Lung (tissue), 12 donors: ENCODE data around the gene FOXN3. TPM values are rescaled to one million over a fixed set of nuclear protein-coding genes. Genes with fewer than 3 reads are reported as not detected.
A peak's percentile ranks its signal among the peaks of the same experiment; 100 is the strongest.
"Not testable (repeated sequence)": the region's sequence is repeated elsewhere in the genome, so short reads cannot be mapped to it uniquely, and the experiment has no call there.

ENCODE experiments used
- ATAC-seq: fragments of 200-7000 bp; cut with Tn5 transposase; one replicate; pipeline ENCODE4 v1.9.1; 2020; ENCODE audit warnings: moderate number of reproducible peaks; ENCODE audit not compliant: insufficient read depth, low FRiP score
- DNase-seq, 3 donors: peaks; one replicate each; pipeline ENCODE4 v3.0.0-alpha.2; 2013 to 2017
- H3K27ac ChIP-seq, 2 donors: one replicate each; pipeline ENCODE4 v1.5.1; 2013; ENCODE audit warnings: mild to moderate bottlenecking in 2 of 2, moderate library complexity in 2 of 2, control low read depth in 1 of 2, inconsistent platforms in 1 of 2, low read depth in 1 of 2, low read length in 1 of 2
- H3K27me3 ChIP-seq, 3 donors: one replicate each; pipeline ENCODE4 v1.5.1; 2013; ENCODE audit warnings: low read length in 2 of 3; ENCODE audit not compliant: control insufficient read depth in 3 of 3, insufficient read depth in 3 of 3
- H3K36me3 ChIP-seq, 4 donors: one replicate each; pipeline ENCODE4 v1.5.1; 2013; ENCODE audit warnings: low read length in 4 of 4, mild to moderate bottlenecking in 1 of 4, moderate library complexity in 1 of 4; ENCODE audit not compliant: control insufficient read depth in 4 of 4, insufficient read depth in 4 of 4
- H3K4me1 ChIP-seq, 5 donors: one replicate each; pipeline ENCODE4 v1.5.1; 2013; ENCODE audit warnings: low read length in 5 of 5, mild to moderate bottlenecking in 2 of 5, moderate library complexity in 1 of 5; ENCODE audit not compliant: control insufficient read depth in 5 of 5, insufficient read depth in 5 of 5
- H3K4me3 ChIP-seq: one replicate; pipeline ENCODE4 v1.5.1; 2013; ENCODE audit warnings: mild to moderate bottlenecking, control low read depth, moderate library complexity
- H3K9ac ChIP-seq, 2 donors: one replicate each; pipeline ENCODE4 v1.5.1; 2013; ENCODE audit warnings: low read length in 2 of 2, control low read depth in 1 of 2; ENCODE audit not compliant: insufficient read depth in 1 of 2
- H3K9me3 ChIP-seq, 4 donors: one replicate each; pipeline ENCODE4 v1.5.1; 2013; ENCODE audit warnings: low read length in 3 of 4, mild to moderate bottlenecking in 1 of 4, moderate library complexity in 1 of 4; ENCODE audit not compliant: control insufficient read depth in 4 of 4, insufficient read depth in 3 of 4
- CTCF ChIP-seq: IDR thresholded peaks from 2 replicates; pipeline ENCODE4 v1.5.1; 2012; ENCODE audit warnings: mild to moderate bottlenecking; ENCODE audit errors: control extremely low read depth, extremely low read depth
- WGBS, 2 donors: extraction: QIAGEN DNeasy Blood & Tissue Kit; methylation state at CpG; one replicate each; pipeline ENCODE4 v1.1.7; 2013; 5-methylcytosine and 5-hydroxymethylcytosine counted together
- polyA plus RNA-seq, 2 donors: library from polyadenylated mRNA; stranded (reverse); fragments of 200-250 nt; gene quantifications; one replicate each; pipeline ENCODE4 v1.2.1, GENCODE V29; 2013
- total RNA-seq, 2 donors: library from RNA; depleted of rRNA in 1 of 2; stranded (reverse); fragments of >200 nt in 1 of 2; gene quantifications; one replicate each; pipeline ENCODE4 v1.2.1, GENCODE V29; 2014 to 2021
- donor health status: control.
- donor health status: control.
- donor health status: Bipolar disorder and iron deficiency.
- donor health status: healthy.
- donor health status: DM: yes; HTN: yes; CAD: no.

Gene FOXN3
- total and polyA plus RNA-seq, 4 donors = 12.7 to 69.7 (median 34.9) TPM

GRCh38 chr14:89252887-89253532, 164.0 kb downstream of the FOXN3 start:
- peaks cover 0 to 14% (median 7%) of the 10 kb centered on the region in 5 donors for H3K4me1 ChIP-seq
- H3K9me3 ChIP-seq = no peaks in the 10 kb centered on the region
- TF ChIP-seq CTCF = no peak
- DNase-seq (peak in 1 of 3 donors; percentile 35), ATAC-seq (no peak)
- WGBS, 2 donors = 78% methylated on average over 15 of the region's 15 CpGs
- H3K36me3 ChIP-seq = peaks cover 0 to 3% (median 1%) of the 10 kb centered on the region in 4 donors
- no peaks in the 10 kb centered on the region for H3K27me3 ChIP-seq
- no peak overlapping the region for H3K4me3 ChIP-seq
- H3K27ac ChIP-seq = no peak overlapping the region
- no peak overlapping the region for H3K9ac ChIP-seq

DNA sequence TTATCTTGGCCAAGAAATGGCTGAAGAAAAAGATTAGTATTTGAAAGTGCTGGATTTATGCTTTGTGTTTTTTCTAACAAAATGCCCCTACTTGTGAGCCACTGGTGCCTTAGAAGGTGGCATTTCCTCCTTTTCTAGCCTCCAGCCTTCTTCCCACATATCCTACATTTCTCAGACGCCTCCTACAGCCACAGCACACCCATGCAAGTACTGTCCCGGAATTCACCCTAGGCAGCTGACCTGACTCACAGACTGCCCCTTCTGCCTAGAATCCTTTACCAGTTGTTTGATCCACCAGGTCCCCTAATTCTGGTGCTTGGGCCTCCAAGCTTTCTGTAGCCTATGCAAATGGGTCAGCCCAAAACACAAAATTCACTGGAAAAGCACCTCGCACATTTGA, 166.0 kb downstream of the FOXN3 start:
- Histone ChIP-seq H3K4me3 (no peak overlapping the region), H3K27me3 (no peaks in the 10 kb centered on the region), H3K4me1 (peaks cover 0 to 14% (median 5%) of the 10 kb centered on the region in 5 donors), H3K36me3 (peaks cover 0 to 3% (median 0%) of the 10 kb centered on the region in 4 donors), H3K9me3 (no peaks in the 10 kb centered on the region), H3K27ac (no peak overlapping the region), H3K9ac (no peak overlapping the region)
- no peak for ATAC-seq
- TF ChIP-seq CTCF = no peak
- no peak for DNase-seq
- 91 to 97% methylated on average over 3 of the region's 3 CpGs for WGBS, 2 donors

GRCh38 chr14:89250655-89250975, 166.4 kb downstream of the FOXN3 start:
- H3K4me3 ChIP-seq, DNase-seq, H3K27ac ChIP-seq, H3K9ac ChIP-seq, H3K36me3 ChIP-seq, ATAC-seq, H3K9me3 ChIP-seq, H3K27me3 ChIP-seq: not testable (repeated sequence)
- peaks cover 0 to 14% (median 5%) of the 10 kb centered on the region in 5 donors for H3K4me1 ChIP-seq
- WGBS, 2 donors = 97% methylated on average over 4 of the region's 4 CpGs

GRCh38 chr14:89249972-89250654, 166.9 kb downstream of the FOXN3 start:
- DNase-seq (no peak), ATAC-seq (no peak)
- no peak for TF ChIP-seq CTCF
- Histone ChIP-seq H3K4me3 (no peak overlapping the region), H3K4me1 (peaks cover 0 to 14% (median 5%) of the 10 kb centered on the region in 5 donors), H3K9me3 (no peaks in the 10 kb centered on the region), H3K27ac (no peak overlapping the region), H3K36me3 (peaks cover 0 to 3% (median 0%) of the 10 kb centered on the region in 4 donors), H3K27me3 (no peaks in the 10 kb centered on the region), H3K9ac (no peak overlapping the region)
- WGBS, 2 donors = 88 to 92% methylated on average over 1 of the region's 1 CpG
